ENCODE data around the gene MTERF4. TPM values are rescaled to one million over a fixed set of nuclear protein-coding genes. Genes with fewer than 3 reads are reported as not detected.

MTERF4 gene
- total and polyA plus RNA-seq, 2 of the 13 experiments (the other 11 are each of a cell fraction or from before 2014, with no cell fraction given), result 50.5 to 59.8 TPM

GRCh38 chr2:241102239-241102803 lies at the start of gene MTERF4 (continued):
- TF ChIP-seq DBP (CRISPR knock-in tag; IDR thresholded peaks at IDR 0.05; ENCODE audit: not compliant biosample characterization), result no peak
- TF ChIP-seq HIC2 (CRISPR knock-in tag; IDR thresholded peaks at IDR 0.05; ENCODE audit: low read depth), result peak; percentile 90
- TF ChIP-seq ZNF646 (CRISPR knock-in tag; IDR thresholded peaks at IDR 0.05), result peak; percentile 88
- peak; percentile 94 for TF ChIP-seq HNRNPUL1 (IDR thresholded peaks at IDR 0.05; ENCODE audit: low read depth, low read length)
- peak; percentile 88 for TF ChIP-seq ZNF362 (CRISPR knock-in tag; IDR thresholded peaks at IDR 0.05; ENCODE audit: borderline replicate concordance)
- TF ChIP-seq GATAD2A (CRISPR knock-in tag; IDR thresholded peaks at IDR 0.05), result peak; percentile 96
- TF ChIP-seq MAFG (CRISPR knock-in tag; IDR thresholded peaks at IDR 0.05), result no peak
- peak; percentile 95 for TF ChIP-seq MED1 (CRISPR knock-in tag; IDR thresholded peaks at IDR 0.05)
- TF ChIP-seq POLR2G (IDR thresholded peaks at IDR 0.05; ENCODE audit: low read depth, low read length), result peak; percentile 98
- no peak for TF ChIP-seq NFE2L1 (CRISPR knock-in tag; IDR thresholded peaks at IDR 0.05; ENCODE audit: borderline replicate concordance)
- TF ChIP-seq ZBTB26 (CRISPR knock-in tag; IDR thresholded peaks at IDR 0.05; ENCODE audit: borderline replicate concordance), result peak; percentile 96
- peak; percentile 84; the same call in 1 of the 2 replicates for TF ChIP-seq ZBTB10 (CRISPR knock-in tag; IDR thresholded peaks at IDR 0.05; ENCODE audit: borderline replicate concordance)
- TF ChIP-seq ZNF790 (CRISPR knock-in tag; IDR thresholded peaks at IDR 0.05; ENCODE audit: borderline replicate concordance), result peak; percentile 99
- TF ChIP-seq CHD4 (IDR thresholded peaks at IDR 0.05; ENCODE audit: borderline replicate concordance, low read length), result no peak
